DND-41 (cell line): ENCODE data around the gene B4GALNT3.

Experiments
- CTCF ChIP-seq: IDR thresholded peaks from 2 replicates; pipeline ENCODE4 v1.5.1; 2012; ENCODE audit warnings: borderline replicate concordance, low read length, moderate library complexity, mild to moderate bottlenecking; ENCODE audit not compliant: poor library complexity, severe bottlenecking; ENCODE audit errors: extremely low read depth
- EZH2 ChIP-seq: IDR thresholded peaks from 3 replicates; pipeline ENCODE4 v1.6.1; 2012; ENCODE audit warnings: borderline replicate concordance, low read depth, mild to moderate bottlenecking, moderate library complexity, low read length, inconsistent platforms; ENCODE audit not compliant: severe bottlenecking

GRCh38 chr12:552466-552865 is 92.7 kb downstream of the B4GALNT3 start:
- no peak for TF ChIP-seq CTCF
- no peak for TF ChIP-seq EZH2
